SKM-1 (cell line): ENCODE data around the gene GPR35.
"Not testable (repeated sequence)": the region's sequence is repeated elsewhere in the genome, so short reads cannot be mapped to it uniquely, and the experiment has no call there.

Source experiments
- DNase-seq: peaks from one replicate; lab custom pipeline; 2025; ENCODE audit not compliant: unreplicated experiment; lab: John Stamatoyannopoulos, UW

GPR35 gene

DNA sequence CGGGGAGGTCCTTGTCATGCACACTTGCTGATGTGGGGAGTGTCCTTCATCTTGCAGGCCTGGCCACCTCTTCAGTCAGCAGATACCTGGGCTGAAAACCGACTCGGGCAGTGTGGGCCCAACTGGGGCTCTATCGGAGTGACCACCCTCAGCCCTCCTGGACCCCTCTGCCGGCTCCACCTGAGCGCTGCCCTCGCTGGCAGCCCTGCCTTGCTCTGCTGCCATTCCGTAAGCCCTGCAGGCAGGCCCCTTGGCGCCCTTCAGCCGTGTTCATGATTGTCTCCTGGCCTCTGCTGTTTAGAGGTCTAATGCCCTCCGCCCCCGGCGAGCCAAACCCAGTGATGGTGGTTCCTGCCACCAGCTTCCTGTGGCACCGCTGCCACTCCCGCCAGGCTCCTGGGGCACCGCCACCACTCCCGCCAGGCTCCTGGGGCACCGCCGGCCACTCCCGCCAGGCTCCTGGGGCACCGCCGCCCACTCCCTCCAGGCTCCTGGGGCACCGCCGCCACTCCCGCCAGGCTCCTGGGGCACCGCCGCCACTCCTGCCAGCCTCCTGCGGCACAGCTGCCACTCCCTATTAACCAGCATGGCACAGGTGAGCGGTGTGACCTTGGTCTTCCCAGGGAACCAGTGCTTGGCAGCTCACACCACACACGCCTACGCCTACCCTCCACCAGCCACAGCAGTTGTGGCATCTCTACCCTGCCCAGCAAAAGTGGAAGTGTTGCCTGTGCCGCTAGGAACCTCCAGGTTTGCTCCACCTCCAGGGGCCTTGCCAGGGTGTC is 22.8 kb upstream of the GPR35 start:
- DNase-seq: no peak

DNA sequence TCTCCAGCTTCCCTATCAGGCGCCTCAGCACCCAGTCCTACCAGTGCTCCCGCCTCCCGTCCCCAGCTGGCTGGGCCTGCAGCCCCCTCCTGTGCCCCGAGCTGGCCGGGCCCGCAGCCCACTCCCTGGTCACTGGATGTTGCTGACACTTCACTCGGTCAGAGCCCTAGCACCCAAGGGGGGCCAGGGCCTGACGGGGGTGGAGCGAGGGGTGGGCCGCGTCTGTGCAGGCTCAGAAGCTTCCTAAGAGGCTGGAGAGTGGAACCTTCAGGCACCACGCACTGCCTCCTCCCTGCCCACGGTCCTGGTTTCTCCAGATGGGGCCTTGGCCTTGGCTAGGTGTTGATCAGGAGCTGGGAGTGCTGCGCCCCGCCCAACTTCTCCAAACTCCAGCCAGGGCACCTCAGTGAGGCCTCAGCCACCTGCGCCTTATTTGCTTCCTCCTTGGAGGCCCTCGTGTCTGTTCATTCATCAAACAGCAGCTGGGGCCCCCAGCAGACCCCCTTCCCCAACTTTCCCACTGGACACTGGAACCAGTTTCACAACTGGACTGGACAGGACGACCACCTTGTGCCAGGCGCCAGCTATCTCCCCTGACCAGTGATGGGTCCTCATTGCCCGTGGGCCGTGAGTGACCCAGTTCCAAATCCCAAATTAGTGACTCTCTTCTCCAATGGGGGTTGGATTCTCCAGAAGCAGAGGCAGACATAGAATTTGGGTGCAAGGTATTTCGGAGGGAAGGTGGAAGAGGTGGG is 22.0 kb upstream of the GPR35 start:
- DNase-seq: no peak

DNA sequence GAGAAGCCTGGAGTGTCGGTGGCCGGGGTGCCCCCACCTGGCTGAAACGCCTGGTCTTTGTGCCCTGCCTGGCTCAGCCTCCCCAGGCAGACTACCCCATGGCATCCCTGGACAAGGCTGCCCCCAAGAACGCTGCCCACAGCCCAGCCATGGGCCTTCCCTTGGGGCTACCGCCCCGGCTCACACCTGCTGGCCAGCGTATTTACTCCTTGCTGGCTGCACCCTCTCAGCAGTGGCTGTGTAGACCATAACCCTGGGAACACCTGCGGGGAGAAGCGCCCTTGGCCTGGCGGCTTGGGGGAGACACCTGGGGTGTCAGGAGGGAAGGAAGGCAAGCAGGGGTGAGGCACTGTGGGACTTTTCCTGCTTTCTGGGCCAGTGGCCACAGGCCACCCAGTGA is 21.4 kb upstream of the GPR35 start:
- no peak for DNase-seq

DNA sequence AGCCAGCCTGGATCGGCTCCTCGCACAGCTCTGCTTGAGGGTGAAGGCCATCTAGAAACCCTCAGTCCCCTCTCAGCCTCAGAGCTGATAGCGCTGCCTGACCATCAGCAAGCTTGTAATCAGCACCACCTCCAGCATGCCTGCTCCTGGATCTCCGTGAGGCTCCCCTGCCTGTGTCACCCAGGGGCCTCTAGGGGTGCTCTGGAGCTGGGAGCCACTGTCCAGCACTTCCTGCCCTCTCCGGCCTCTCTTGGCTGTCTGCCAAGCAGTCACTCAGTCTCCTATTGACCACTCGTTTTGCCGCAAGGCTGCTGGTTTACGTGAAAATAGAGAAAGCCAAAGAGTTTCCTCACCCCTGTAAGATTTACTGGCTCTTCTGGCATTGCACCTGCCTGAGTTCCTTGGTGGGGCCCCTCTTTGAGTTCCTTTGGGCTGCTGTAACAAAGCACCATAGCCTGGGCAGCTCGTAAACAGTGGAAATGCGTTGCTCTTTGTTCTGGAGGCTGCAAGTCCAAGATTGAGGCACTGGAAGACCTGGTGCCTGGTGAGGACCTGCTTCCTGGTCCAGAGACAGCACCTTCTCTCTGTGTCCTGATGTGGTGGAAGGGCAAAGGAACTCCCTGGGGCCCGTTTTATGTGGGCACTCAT is 20.9 kb upstream of the GPR35 start:
- DNase-seq: peak; percentile 54

DNA sequence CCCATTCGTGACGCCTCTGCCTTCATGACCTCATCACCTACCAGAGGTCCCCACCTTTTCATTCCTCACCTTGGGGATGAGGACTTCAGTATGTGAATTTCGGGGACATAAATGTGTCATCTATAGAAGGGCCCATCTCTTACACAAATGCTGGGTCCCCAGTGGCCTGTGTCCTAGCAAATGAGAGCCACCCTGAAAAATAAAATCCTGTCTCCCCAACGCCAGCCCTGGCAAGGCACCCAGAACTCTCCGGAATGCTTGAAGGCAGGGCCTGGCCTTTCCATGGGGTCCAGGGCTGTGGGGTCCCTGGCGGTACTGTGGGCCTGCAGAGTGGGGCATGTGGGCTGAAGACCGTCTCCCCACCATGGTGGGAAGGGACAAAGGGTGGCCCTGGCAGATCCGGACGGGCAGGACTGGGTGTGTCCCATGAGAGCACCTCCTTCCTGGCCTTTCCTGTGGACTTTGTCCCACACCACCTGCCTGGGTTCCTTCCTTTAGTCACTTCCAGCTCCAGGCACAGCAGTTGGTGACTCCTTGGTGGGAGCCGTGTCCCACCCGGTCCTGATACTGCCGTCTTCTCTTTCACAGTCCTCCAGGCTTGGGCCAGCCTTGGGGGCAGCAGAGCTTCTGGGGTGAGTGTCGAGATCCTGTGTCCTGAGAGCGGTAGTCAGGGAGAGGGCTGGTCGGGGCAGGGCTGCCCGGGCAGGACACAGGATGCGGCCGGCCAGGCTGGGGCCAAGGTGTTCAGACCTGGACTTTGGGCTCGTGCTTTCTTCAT is 20.2 kb upstream of the GPR35 start:
- DNase-seq: no peak

DNA sequence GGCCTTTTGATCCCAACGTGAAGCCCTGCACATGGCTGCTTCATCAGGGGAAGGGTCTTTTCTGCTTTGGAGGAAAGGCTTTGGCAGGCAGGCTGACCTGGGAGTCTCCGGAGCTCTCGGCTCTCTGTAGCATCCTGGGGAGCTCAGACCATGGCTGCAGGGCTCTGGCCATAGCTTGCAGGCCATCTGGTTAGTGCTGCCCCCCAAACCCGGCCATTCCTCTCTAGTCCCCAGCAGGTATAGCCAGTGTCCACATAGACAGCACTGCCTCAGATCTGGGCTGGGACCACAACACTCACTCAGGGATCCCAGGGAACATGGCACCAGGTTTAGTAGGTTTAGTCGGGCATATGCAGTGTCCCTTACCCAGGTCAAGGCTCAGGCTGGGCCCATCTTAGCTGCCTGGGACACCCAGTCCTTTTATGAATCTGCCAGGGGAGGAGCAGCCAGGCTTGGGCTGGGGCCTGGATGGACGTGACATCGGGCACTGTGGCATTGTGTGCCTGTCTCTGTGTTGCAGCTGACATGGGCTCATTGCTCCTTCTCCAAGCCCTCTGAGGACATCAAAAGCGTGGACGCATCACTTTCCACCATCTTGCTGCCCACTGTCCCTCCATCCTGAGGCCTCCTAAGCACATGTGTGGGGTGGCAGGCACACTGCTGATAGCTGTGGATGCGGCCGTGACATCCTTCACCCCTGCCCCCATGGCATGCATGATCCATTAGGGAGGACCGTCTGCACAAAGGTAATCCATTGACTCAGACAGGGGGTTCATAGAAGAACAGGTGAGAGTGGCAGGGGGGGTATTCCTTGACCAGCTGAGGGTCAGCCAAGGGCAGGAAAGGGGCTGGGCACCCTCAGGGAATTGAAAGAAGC is 19.2 kb upstream of the GPR35 start:
- DNase-seq: no peak

DNA sequence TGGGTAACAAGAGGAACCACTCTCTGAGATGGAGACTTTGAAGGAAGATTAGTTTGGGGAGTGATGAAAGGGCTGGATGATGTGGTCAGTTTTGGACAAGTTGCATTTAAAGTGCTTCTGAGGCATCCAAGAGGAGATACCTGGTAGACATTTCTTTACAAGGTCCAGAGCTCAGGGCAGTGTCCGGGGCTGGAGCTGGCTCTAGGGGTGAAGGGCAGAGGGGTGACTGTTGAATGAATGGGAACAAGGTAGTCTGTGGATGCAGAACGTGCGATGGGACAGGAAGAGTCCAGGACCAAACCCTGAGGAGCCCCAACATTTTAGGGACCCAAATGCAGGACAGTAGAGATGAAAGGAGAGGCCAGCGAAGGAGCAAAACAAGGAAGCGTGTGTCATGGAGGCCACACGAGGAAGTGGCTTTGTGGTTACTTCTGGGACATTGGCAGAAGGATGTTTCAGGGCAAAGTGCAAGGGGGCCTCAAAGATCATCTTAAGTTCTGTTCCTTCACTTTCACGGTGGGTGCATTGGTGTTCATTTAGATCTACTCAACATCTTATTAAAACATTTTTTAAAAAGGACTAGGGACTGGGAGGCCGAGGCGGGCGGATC is 13.6 kb upstream of the GPR35 start:
- DNase-seq: peak; percentile 59

DNA sequence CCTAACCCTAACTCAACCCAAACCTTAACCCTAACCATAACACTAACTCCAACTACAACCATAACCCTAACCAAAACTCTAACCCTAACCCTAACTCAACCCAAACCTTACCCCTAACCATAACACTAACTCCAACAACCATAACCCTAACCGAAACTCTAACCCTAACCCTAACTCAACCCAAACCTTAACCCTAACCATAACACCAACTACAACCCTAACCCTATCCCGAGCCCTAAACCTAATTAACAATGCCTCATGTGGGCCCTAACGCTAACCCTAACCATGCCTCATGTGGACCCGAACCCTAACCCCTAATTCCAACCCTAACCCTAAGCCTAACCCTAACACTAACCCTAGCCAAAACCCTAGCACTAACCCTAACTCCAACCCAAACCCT is 11.5 kb upstream of the GPR35 start:
- DNase-seq: no peak

DNA sequence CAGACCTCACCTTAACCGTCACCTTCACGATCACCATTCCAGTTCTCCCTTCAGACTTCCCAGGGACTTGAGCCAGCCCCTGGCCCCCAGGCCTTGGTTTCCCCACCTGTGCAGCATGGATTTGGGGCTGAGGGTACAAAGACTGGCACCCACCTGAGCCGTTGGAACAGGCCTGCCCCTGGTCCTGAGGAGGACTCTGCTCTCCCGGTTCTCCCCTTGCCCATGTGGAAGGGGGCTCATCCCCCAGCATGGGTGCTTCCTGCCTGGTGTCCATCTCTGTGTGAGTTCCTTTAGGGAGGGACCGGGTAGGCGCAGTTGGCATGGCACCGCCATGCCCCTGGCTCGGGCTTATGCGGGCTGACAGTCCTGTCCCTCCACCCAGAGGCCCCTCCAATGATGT is 10.9 kb upstream of the GPR35 start:
- DNase-seq: no peak

DNA sequence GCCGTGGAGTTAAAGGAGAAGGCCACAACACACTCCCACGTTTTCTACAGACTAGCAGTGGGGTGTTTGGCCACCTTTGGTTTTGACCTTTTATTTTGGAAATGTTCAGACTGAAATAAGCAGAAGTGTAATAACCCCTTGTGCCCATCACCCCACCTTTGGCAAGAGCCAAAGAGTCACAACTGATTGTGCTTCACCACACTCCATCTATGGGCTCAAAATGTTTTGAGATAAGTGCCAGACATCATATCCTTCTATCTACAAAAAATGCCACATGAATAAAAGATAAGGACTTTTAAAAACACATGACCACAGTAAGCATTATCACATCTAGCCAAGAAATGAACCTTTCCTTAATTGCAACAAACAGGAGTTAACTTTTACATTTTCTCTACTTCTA is 9.9 kb upstream of the GPR35 start:
- no peak for DNase-seq

DNA sequence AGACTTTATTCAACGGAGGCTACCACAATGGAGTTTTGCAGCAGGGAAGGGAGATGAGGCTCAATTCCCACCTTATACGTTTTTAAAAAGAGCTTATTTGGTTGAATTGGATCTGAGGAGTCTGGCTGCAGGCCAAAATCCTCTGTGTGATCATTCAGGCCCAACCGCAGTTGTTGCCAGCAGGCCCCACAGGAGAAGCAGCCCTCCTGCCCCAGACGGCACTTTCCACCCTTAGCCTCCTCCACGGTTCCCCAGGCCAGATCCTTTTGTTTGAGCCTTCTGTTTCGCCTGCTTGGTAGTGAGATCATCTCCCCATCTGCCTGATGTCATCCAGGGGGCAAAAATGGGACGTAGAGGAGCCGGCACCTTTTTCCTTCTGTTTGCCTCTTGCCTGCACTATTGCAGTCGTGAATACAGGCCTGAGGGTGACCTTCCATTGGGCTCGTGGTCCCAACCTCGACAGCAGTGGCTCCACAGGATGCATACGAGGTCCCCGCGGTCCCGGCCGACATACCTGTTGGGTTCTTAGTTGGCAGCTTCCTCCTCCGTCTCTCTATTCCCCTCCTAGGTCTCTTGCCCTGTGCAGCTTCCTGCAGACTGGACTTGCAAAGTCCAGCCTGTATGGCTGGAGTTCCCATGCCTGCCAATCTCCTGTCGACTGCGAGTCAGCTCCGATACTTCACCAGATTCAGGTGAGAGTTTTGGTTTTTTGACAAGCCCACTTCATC is 9.3 kb upstream of the GPR35 start:
- no peak for DNase-seq

DNA sequence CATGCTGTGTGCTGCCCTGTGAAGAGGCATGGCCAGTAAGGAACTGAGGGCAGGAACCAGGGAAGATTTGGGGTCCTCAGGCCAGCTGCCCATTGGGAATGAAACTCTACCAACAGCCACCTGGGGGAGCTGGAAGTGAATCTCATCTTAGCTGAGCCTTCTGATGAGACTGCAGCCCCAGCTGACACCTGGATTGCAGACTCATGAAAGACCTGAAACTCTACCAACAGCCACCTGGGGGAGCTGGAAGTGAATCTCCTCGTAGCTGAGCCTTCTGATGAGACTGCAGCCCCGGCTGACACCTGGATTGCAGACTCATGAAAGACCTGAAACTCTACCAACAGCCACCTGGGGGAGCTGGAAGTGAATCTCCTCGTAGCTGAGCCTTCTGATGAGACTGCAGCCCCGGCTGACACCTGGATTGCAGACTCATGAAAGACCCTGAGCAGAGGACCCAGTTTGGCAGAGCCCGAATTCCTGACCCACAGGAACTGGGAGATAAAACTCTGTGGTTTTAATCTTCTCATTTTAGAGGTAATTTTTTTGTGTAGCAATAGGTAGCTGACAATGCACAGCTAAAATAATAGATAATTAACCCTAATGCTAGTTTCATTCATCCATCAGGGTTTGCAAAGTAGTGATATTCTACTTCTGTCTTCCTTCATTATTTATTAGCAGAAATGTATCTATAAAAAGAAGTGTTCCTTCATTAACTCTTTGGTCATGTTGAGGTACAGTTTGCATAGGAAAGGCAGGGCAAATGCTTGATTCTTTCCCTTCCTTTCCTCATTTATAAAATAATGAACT is 8.2 kb upstream of the GPR35 start:
- not testable (repeated sequence) for DNase-seq

DNA sequence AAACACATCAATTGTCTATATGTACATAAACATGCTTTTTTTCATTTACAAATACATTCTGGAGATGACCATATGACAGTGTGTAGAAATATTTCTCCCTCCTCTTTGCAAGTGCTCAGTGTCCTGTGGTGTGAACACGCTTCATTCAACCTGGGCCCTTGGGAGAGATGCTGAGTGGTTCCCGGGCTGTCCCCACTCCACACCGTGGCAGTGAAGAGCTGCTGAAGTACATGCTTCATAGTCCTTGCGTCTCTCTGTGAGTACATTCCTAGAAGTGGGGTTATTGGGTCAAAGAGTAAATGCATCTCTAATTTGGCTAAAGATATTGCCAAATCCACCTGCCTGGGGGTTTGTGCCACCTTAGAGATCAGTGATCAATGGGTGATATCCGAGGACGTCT is 6.5 kb upstream of the GPR35 start:
- DNase-seq: no peak

DNA sequence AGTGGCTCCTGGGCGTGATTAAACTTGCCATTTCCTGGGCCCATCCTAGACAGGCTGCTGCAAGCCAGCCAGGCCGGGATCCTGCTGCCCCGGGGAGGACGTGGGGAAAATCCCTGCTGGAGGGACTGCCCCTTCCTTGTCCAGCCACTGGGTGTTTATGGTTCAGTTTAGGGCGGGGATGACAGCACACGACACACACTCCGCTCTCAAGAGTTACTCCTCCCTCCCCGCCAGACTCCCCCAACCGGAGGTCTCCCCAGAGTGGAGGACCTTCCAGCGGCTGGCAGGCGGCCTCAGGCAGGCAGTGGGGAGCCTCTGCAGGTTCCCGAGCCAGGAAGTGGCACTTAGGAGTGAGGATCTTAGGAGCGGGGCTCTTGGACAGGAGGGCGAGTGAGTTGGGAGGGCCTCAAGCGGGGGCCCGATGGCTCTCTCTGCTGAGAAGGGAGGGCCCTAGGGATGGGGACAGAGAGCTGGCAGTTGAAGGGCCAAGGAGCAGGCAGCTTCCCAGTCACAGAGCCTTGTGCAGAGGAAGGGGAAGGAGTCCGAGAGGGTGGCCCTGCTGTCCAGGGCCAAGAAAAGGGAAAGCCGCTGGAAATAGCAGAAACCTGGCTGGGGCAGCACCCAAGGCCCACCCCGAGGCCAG is 5.7 kb upstream of the GPR35 start:
- no peak for DNase-seq

DNA sequence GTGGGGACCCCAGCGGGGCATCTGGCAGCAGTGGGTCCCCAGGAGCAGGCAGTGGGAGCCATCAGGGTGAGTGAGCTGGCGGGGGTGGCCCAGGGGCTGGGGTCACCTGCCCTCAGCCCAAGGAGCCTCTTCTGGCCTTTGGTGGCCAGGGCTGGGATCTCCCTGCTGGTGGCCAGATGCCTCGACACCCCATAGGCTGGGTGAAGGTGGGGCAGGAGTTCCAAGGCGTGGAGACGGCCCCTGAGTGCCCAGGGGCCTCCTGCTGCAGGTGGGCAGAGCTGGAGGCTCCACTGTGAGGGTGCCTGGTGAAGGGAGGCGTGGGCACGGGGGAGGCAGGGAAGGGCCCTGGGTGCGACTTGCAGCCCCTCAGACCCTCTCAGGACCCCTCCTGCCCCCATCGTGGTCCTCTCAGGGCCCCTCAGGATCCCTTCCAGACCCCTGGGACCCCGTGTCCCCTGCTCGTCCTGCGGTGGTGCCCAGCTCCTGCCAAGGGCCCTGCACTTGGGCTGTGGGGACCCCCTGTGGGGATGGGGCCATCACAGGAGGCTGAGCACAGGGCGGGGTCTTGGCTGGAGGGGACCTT is 5.0 kb upstream of the GPR35 start:
- no peak for DNase-seq

DNA sequence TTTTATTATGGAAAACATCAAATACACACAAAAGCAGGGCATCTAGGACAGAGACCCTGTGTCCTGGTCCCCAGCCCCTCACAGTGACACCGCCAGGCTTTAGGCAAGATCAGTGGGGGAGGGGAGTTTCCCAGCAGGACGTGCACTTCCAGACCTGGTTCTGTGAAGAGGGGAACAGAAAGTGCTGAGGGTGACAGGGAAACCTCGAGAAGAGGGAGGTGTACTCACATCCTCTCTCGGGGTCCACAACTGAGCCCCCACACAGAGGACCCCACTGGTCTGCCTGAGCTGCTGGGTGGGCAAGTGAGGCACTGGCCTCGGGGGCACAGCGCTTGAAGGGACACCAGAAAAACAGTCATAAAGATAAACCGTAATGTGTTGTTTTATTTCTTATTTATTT is 4.4 kb upstream of the GPR35 start:
- no peak for DNase-seq

DNA sequence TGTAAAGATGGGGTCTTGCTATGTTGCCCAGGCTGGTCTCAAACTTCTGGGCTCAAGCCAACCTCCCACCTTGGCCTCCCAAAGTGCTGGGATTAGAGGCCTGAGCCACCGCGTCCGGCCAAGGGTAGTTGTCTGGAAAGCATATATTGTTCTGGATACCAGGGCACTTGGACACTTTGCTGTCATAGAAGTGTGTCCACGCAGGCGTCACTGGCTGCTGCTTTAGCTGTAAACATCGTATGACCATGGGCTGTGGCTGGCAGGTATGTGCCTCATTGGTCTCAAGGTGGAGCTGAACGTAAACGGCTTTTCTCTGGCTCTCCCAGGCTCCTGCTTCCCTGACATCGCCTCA is 3.2 kb upstream of the GPR35 start:
- no peak for DNase-seq
